HG03097 (cell line): ENCODE measurements around the gene LILRA5.
A peak's percentile ranks its signal among the peaks of the same experiment; 100 is the strongest.
"Not testable (repeated sequence)": the region's sequence is repeated elsewhere in the genome, so short reads cannot be mapped to it uniquely, and the experiment has no call there.

Experiments
- ATAC-seq: cut with Tn5 transposase; IDR thresholded peaks from one replicate; pipeline ENCODE4 v1.9.1; 2021; ENCODE audit not compliant: unreplicated experiment, low FRiP score

The LILRA5 gene

GRCh38 chr19:54312436-54313377 lies at the start of gene LILRA5:
LILRA5 (minus strand) TSS chr19:54313166; CDS start chr19:54313019, 147 bp downstream.
- ATAC-seq = no peak

- ATAC-seq = not testable (repeated sequence)
These were observed 48.9 kb upstream of the LILRA5 start for GRCh38 chr19:54361680-54362422.

GRCh38 chr19:54359149-54359820 lies 46.3 kb upstream of the LILRA5 start:
- peak; percentile 69 for ATAC-seq

- ATAC-seq = no peak
These were observed 44.4 kb upstream of the LILRA5 start for GRCh38 chr19:54357381-54357780.

- no peak for ATAC-seq
These were observed 43.6 kb upstream of the LILRA5 start for GRCh38 chr19:54356444-54357056.

GRCh38 chr19:54355675-54356074 lies 42.7 kb upstream of the LILRA5 start:
- no peak for ATAC-seq

GRCh38 chr19:54354761-54355160 lies 41.8 kb upstream of the LILRA5 start:
- no peak for ATAC-seq

GRCh38 chr19:54352546-54352945 lies 39.6 kb upstream of the LILRA5 start:
- ATAC-seq = no peak

- no peak for ATAC-seq
These were observed 39.1 kb upstream of the LILRA5 start for GRCh38 chr19:54352041-54352440.

- no peak for ATAC-seq
These were observed 38.5 kb upstream of the LILRA5 start for GRCh38 chr19:54351474-54351873.

GRCh38 chr19:54345938-54346386 lies 33.0 kb upstream of the LILRA5 start:
- ATAC-seq = no peak

- ATAC-seq = no peak
These were observed 30.9 kb upstream of the LILRA5 start for GRCh38 chr19:54343868-54344267.

- ATAC-seq = no peak
These were observed 28.3 kb upstream of the LILRA5 start for GRCh38 chr19:54341295-54341694.

GRCh38 chr19:54339646-54340358 lies 26.8 kb upstream of the LILRA5 start:
- ATAC-seq = no peak

- ATAC-seq = no peak
These were observed 25.6 kb upstream of the LILRA5 start for GRCh38 chr19:54338521-54338920.

GRCh38 chr19:54337858-54338230 lies 24.9 kb upstream of the LILRA5 start:
- no peak for ATAC-seq

- ATAC-seq = no peak
These were observed 24.2 kb upstream of the LILRA5 start for GRCh38 chr19:54336893-54337857.

- ATAC-seq = no peak
These were observed 23.3 kb upstream of the LILRA5 start for GRCh38 chr19:54335979-54336892.
